HFFc6 (cell line): ENCODE measurements around the gene LMO3. TPM values are rescaled to one million over a fixed set of nuclear protein-coding genes. Genes with fewer than 3 reads are reported as not detected.

Source experiments
- DNase-seq: peaks from one replicate; pipeline ENCODE4 v3.0.0-alpha.2; 2018
- H3K27ac Mint-ChIP-seq: 2 replicates; pipeline ENCODE4 v1.8.0; 2020; ENCODE audit warnings: mild to moderate bottlenecking, mixed read lengths
- H3K27me3 Mint-ChIP-seq: 2 replicates; pipeline ENCODE4 v1.8.0; 2021; ENCODE audit warnings: mild to moderate bottlenecking, moderate library complexity, mixed read lengths; ENCODE audit not compliant: insufficient read depth
- H3K36me3 Mint-ChIP-seq: 2 replicates; pipeline ENCODE4 v1.8.0; 2021; ENCODE audit warnings: low read depth, mixed read lengths
- H3K4me1 Mint-ChIP-seq: 2 replicates; pipeline ENCODE4 v1.8.0; 2020; ENCODE audit warnings: low read depth, mixed read lengths
- H3K4me3 Mint-ChIP-seq: 2 replicates; pipeline ENCODE4 v1.8.0; 2020; ENCODE audit warnings: mild to moderate bottlenecking, moderate library complexity, mixed read lengths
- H3K9me3 Mint-ChIP-seq: 2 replicates; pipeline ENCODE4 v1.8.0; 2020; ENCODE audit warnings: mild to moderate bottlenecking, mixed read lengths
- CTCF ChIP-seq: fragments of 200-600 bp; sonication (generic); IDR thresholded peaks from 2 replicates; pipeline ENCODE4 v1.5.0; 2021; ENCODE audit warnings: antibody characterized with exemption, mild to moderate bottlenecking
- total RNA-seq, 6 experiments: library from RNA; stranded (reverse); fragmentation: NEBNext Ultra II Directional; extraction: Animal tissue kit (Norgen Biotek cat#: 25700); gene quantifications; 2 replicates in 1 of 6; 3 replicates in 5 of 6; pipeline ENCODE4 v1.2.3, GENCODE V29; 2021

LMO3 gene
- total RNA-seq, 6 experiments from 2014 or later, result 0.12 to 0.60 (median 0.34) TPM

DNA sequence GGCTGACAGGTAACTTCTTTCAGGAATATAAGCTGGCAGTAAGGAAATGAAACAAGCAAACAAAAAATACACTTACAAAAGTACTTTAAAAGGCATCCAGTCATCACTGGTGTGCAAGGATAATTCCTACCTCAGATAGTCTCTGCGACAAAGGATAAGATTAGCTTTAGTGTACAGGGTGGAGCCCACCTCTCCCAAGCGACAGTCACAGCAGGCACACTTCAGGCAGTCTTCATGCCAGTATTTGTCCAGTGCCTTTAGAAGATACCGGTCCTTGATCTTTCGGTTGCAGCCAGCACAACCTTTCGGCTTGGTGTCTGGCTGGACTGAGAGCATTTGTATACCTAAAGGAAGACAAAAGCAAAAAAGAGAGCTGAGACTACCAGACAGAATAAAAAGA, 5.4 kb downstream of the LMO3 start:
- no peak for TF ChIP-seq CTCF
- H3K27me3 Mint-ChIP-seq, result peaks cover under 1% of the 10 kb centered on the region
- no peaks in the 10 kb centered on the region for H3K9me3 Mint-ChIP-seq
- no peak for DNase-seq
- H3K4me1 Mint-ChIP-seq, result peaks cover 13% of the 10 kb centered on the region
- no peak overlapping the region for H3K27ac Mint-ChIP-seq
- H3K36me3 Mint-ChIP-seq, result no peaks in the 10 kb centered on the region
- no peak overlapping the region for H3K4me3 Mint-ChIP-seq

DNA sequence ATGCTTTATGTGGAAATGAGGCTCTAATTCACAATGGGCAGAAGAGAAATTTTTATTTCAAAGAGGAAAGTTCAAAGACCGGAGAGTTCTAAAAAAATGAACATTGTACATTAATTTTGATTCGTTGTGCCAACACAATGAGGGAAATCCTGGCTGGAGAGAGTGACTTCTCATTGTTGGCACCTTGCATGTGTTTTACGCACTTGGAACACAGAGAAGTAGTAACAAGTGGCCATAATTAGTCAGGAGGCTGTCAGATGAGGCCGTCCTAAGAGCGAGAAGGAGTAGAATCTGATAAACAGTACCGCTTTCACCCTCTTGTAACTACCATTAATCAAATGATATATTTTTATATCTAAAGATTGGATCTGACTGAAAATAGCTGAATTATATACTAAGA, 6.9 kb downstream of the LMO3 start:
- peaks cover 11% of the 10 kb centered on the region for H3K4me1 Mint-ChIP-seq
- H3K27me3 Mint-ChIP-seq, result no peaks in the 10 kb centered on the region
- no peak overlapping the region for H3K27ac Mint-ChIP-seq
- no peaks in the 10 kb centered on the region for H3K9me3 Mint-ChIP-seq
- H3K36me3 Mint-ChIP-seq, result no peaks in the 10 kb centered on the region
- no peak overlapping the region for H3K4me3 Mint-ChIP-seq
- TF ChIP-seq CTCF, result no peak
- DNase-seq, result no peak

DNA sequence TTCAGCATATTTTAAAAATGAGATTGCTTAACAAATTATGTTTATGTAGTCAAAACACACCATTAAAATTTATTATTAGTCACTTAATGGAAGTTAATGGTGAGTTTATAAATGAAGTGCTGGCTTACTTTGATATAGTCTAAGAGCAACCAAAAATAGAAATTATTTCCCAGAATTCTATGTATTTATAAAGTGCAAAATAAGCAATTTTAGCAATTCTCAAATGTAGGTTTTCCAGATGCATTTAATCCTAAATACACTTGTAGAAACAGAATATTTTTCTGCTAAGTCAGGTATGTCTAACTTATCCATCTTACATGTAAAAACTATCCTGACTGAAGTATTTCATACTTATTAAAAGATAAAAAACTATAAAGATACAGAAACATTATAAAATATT, 11.2 kb downstream of the LMO3 start:
- no peak for TF ChIP-seq CTCF
- Mint-ChIP-seq H3K27me3 (no peaks in the 10 kb centered on the region), H3K9me3 (no peaks in the 10 kb centered on the region), H3K4me3 (no peak overlapping the region), H3K4me1 (peaks cover 11% of the 10 kb centered on the region), H3K36me3 (no peaks in the 10 kb centered on the region), H3K27ac (no peak overlapping the region)
- DNase-seq, result no peak

DNA sequence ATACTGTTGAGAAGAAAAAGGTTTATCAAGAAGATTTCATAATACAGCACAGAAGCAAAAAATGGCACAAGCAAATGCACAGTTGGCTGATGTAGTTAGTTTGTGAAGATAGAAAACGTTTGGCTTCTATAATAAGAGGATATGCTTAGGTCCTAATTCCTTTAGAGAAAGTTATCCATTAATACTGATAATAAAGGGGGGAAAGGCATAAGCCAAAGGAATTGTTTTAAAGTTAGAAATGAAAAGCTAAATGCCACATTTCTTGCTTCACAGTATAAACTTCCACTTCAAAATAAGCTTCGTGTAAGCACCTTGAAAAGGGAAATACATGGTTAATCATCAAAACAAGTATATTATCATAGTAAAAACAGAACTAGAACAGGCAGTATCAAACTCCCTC, 12.4 kb downstream of the LMO3 start:
- no peaks in the 10 kb centered on the region for H3K36me3 Mint-ChIP-seq
- no peak overlapping the region for H3K4me3 Mint-ChIP-seq
- no peak for TF ChIP-seq CTCF
- no peaks in the 10 kb centered on the region for H3K27me3 Mint-ChIP-seq
- no peaks in the 10 kb centered on the region for H3K9me3 Mint-ChIP-seq
- peaks cover 13% of the 10 kb centered on the region for H3K4me1 Mint-ChIP-seq
- no peak overlapping the region for H3K27ac Mint-ChIP-seq
- DNase-seq, result no peak

DNA sequence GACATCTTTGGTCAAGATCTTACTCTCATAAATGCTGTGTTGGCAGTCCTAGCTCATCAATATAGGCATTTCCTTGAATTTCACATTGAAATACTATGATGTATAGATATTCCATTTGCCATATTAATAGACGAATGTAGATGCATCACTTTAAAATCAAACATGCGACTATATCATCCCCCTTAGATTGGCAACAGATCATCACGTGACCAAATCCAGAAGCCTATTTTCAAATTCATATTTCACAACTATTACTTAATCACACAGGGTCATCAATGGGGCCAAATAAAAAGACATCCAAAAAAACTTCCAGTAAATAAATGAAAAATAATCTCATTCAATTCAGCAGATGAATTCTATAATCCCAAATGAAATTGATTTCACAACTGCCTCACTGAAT, 15.3 kb downstream of the LMO3 start:
- no peak for TF ChIP-seq CTCF
- H3K27ac Mint-ChIP-seq, result no peak overlapping the region
- no peaks in the 10 kb centered on the region for H3K27me3 Mint-ChIP-seq
- H3K4me1 Mint-ChIP-seq, result peaks cover 30% of the 10 kb centered on the region
- H3K4me3 Mint-ChIP-seq, result no peak overlapping the region
- no peaks in the 10 kb centered on the region for H3K36me3 Mint-ChIP-seq
- DNase-seq, result no peak
- H3K9me3 Mint-ChIP-seq, result no peaks in the 10 kb centered on the region

- Mint-ChIP-seq H3K9me3 (no peaks in the 10 kb centered on the region), H3K36me3 (no peaks in the 10 kb centered on the region), H3K27ac (no peak overlapping the region), H3K4me3 (no peak overlapping the region), H3K4me1 (peaks cover 44% of the 10 kb centered on the region), H3K27me3 (no peaks in the 10 kb centered on the region)
- peak; percentile 5 for DNase-seq
- no peak for TF ChIP-seq CTCF
Observed at GRCh38 chr12:16588812-16589211, 17.1 kb downstream of the LMO3 start.
